ENCODE measurements around the gene CDK4. TPM values are rescaled to one million over a fixed set of nuclear protein-coding genes. Genes with fewer than 3 reads are reported as not detected.

CDK4 gene
- total and polyA plus RNA-seq, 2 of the 4 experiments (the other 2 are of a cell fraction) = 261 to 297 TPM

DNA sequence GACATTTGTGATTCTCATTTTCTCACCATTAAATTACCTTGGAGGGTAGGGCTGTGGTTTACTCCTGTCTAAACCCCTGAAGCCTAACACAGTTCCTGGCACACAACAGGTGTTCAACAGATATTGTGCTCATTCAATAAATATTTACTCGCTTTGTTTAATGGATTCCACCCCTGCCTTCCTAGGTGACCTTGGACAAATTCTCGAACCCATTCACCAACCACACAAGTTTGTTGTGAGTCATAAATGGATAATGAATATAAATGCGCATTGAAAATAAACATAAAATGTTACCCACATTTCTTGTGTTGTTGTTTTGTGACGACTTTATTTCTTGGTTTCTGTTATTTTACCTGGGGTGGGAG, 30.1 kb upstream of the CDK4 start:
- H4K20me1 ChIP-seq (ENCODE audit: insufficient read depth, low read length) = no peaks in the 10 kb centered on the region
- no peak overlapping the region for H3K56ac ChIP-seq (ENCODE audit: extremely low read depth, insufficient read depth, low read length)
- 0 out of 2 replicates have a peak, but pooled peaks cover 2% of the 10 kb centered on the region for H3K4me1 ChIP-seq (ENCODE audit: control insufficient read depth, insufficient read depth, low read length)
- TF ChIP-seq, protein P1, sequence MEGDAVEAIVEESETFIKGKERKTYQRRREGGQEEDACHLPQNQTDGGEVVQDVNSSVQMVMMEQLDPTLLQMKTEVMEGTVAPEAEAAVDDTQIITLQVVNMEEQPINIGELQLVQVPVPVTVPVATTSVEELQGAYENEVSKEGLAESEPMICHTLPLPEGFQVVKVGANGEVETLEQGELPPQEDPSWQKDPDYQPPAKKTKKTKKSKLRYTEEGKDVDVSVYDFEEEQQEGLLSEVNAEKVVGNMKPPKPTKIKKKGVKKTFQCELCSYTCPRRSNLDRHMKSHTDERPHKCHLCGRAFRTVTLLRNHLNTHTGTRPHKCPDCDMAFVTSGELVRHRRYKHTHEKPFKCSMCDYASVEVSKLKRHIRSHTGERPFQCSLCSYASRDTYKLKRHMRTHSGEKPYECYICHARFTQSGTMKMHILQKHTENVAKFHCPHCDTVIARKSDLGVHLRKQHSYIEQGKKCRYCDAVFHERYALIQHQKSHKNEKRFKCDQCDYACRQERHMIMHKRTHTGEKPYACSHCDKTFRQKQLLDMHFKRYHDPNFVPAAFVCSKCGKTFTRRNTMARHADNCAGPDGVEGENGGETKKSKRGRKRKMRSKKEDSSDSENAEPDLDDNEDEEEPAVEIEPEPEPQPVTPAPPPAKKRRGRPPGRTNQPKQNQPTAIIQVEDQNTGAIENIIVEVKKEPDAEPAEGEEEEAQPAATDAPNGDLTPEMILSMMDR (conservative IDR thresholded peaks at IDR 0.05; ENCODE audit: low read depth, low read length) = no peak
- TF ChIP-seq, protein P2, sequence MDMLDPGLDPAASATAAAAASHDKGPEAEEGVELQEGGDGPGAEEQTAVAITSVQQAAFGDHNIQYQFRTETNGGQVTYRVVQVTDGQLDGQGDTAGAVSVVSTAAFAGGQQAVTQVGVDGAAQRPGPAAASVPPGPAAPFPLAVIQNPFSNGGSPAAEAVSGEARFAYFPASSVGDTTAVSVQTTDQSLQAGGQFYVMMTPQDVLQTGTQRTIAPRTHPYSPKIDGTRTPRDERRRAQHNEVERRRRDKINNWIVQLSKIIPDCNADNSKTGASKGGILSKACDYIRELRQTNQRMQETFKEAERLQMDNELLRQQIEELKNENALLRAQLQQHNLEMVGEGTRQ (IDR thresholded peaks at IDR 0.05; ENCODE audit: low read depth, low read length) = no peak
- TF ChIP-seq MAZ (IDR thresholded peaks at IDR 0.05; ENCODE audit: borderline replicate concordance, low read depth, low read length) (no peak), BHLHE40 (IDR thresholded peaks at IDR 0.05; ENCODE audit: low read depth, low read length) (no peak), SMC3 (IDR thresholded peaks at IDR 0.05; ENCODE audit: low read depth, low read length) (no peak), RCOR1 (IDR thresholded peaks at IDR 0.05; ENCODE audit: insufficient replicate concordance, low read length) (no peak)
- H3K4me2 ChIP-seq (ENCODE audit: low read depth, low read length) = no peak overlapping the region
- dilution Hi-C loops (cut with HindIII; ENCODE audit: low sequenced_read_pairs, unreplicated experiment) = no loop called here
- H2BK15ac ChIP-seq (ENCODE audit: low read depth, low read length) = no peak overlapping the region
- H3K9me1 ChIP-seq (ENCODE audit: insufficient read depth, low read length) = no peaks in the 10 kb centered on the region
- no peaks in the 10 kb centered on the region for H3K27me3 ChIP-seq (ENCODE audit: control insufficient read depth, insufficient read depth, low read length)
- no peak overlapping the region for H2BK5ac ChIP-seq (ENCODE audit: low read depth, low read length, poor library complexity, severe bottlenecking)
- intact Hi-C loops (cut with micrococcal nuclease) = loop anchor here (1.0 kb wide), 2 partner anchors 30 to 123 kb away; partner anchors contain the start of gene CDK4
- no TSS peak for BruUV-seq (replicated peaks)
- WGBS, 2 experiments (ENCODE audit: extremely low coverage in 2 of 2, insufficient read length in 1 of 2) = no CpG with 5 or more reads among the region's 4 CpGs
- no peak overlapping the region for H4K8ac ChIP-seq (ENCODE audit: low read depth in 2 of 2, low read length in 2 of 2)
- CTCF ChIA-PET = interaction anchor here (1.0 kb wide), 1 partner anchor 21 kb away, joined by 3 read pairs; no protein-coding TSS in a partner anchor
- H3K14ac ChIP-seq (replicated peaks; ENCODE audit: low read depth, low read length) = no peak overlapping the region
- ATAC-seq (ENCODE audit: low read depth) (no peak), DNase-seq (no peak)
- POLR2A ChIA-PET (ENCODE audit: unreplicated experiment) = no interaction called here
- H3K4me3 ChIP-seq (ENCODE audit: insufficient read depth, low read depth, low read length) = peak overlapping the region; percentile 94; the same call in 1 of the 2 replicates
- no peak overlapping the region for H3K9ac ChIP-seq (ENCODE audit: low read depth, low read length)
- no peak overlapping the region for H2BK120ac ChIP-seq (ENCODE audit: low read depth, low read length)
- in situ Hi-C loops (cut with MboI; ENCODE audit: low sequenced_read_pairs) = no loop called here
- H3K36me3 ChIP-seq (ENCODE audit: control insufficient read depth, insufficient read depth, low read length) = peaks cover 8% of the 10 kb centered on the region
- H3K79me1 ChIP-seq (ENCODE audit: low read depth in 1 of 2, low read length in 2 of 2) = peaks cover 14 to 24% of the 10 kb centered on the region in 2 experiments; a peak in 3 of 4 replicates
- H2AK5ac ChIP-seq (ENCODE audit: low read depth, low read length) = no peak overlapping the region
- H3K23ac ChIP-seq (ENCODE audit: low read depth, low read length) = no peak overlapping the region
- H2BK20ac ChIP-seq (ENCODE audit: low read depth, low read length) = no peak overlapping the region
- no peak overlapping the region for H4K91ac ChIP-seq (ENCODE audit: insufficient read depth, low read depth, low read length)
- no peak overlapping the region for H3K4ac ChIP-seq (ENCODE audit: low read depth, low read length)
- no peak overlapping the region for H4K5ac ChIP-seq (ENCODE audit: low read depth, low read length)
- H2AFZ ChIP-seq (replicated peaks; ENCODE audit: low read length, poor library complexity) = no peak overlapping the region
- no peak overlapping the region for H2AK9ac ChIP-seq (replicated peaks; ENCODE audit: low read depth, low read length, poor library complexity)
- H3K18ac ChIP-seq (ENCODE audit: low read depth, low read length) = no peak overlapping the region
- H3K27ac ChIP-seq (ENCODE audit: insufficient read depth, low read length) = no peak overlapping the region
- no peaks in the 10 kb centered on the region for H3K9me3 ChIP-seq (ENCODE audit: control insufficient read depth, insufficient read depth, low read length)

Data from IMR-90 (cell line).